GM12801 (cell line): ENCODE results near the gene ENAH.

Source experiments
- CTCF ChIP-seq: IDR thresholded peaks from one replicate; pipeline ENCODE4 v1.5.1; 2011; ENCODE audit warnings: control low read depth; ENCODE audit not compliant: insufficient read length; ENCODE audit errors: extremely low read depth

ENAH gene

DNA sequence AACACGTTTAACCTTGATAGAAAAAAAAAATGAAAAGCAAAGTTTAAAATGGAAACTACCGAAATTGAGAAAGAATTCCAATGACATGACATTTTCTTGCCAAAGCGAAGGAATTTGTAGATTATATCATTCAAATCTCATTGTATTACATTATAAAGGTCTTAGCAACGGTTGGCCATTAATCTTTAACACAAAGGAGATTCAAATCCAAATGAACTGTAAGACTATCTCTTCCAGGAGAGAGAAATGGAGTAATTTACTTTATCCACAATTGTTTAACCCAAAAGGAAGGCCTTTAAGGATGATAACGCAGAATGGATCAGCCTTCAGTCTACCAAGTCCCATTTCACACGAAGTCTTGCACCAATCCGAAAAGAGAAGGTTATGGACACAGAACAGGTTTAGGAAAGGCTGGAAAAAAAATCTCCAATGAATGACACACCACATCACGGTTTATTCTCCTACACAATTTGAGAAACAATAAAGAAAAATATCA lies 1.5 kb downstream of the ENAH start:
- TF ChIP-seq CTCF: no peak

DNA sequence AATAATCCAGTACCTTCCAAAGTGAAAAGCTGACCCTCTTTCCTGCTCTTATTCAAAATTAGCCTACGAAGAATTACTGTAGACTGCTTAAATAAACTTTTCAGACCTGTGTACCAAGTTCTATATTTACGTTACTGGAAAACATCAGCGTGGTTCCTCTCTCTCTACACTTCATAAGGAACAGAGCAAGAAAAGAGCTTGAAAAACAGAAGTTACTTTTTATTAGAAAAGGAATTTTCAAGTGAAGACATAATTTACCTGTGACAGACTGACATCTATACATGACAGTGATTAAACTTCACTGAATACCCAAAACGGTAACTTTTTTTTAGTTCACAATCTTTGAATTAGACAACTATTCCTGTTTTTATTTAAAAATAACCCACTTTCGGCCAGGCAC lies 2.7 kb downstream of the ENAH start:
- no peak for TF ChIP-seq CTCF

- no peak for TF ChIP-seq CTCF
Measured at GRCh38 chr1:225645194-225645895, 7.6 kb downstream of the ENAH start.

DNA sequence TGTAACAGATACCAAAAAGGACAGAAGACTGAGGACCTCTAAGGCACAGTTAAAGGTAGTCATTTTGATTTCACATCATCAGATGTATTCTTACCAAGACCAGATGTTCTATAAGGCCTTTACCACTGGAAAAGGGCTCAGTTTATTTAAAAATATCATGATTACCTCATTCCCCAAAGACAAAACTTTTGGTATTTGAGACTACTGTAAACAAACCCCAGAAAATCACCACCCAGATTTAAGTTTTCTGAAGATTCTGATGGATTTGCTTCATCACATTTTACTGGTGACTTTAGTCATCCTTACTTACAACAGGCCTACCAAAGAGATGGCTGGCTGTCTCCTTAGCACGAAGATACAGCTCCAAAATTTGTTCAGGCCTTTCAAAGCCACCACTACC lies 8.3 kb downstream of the ENAH start:
- TF ChIP-seq CTCF: no peak

GRCh38 chr1:225642177-225642576 lies 10.7 kb downstream of the ENAH start:
- TF ChIP-seq CTCF: no peak

GRCh38 chr1:225638853-225639252 lies 14.1 kb downstream of the ENAH start:
- no peak for TF ChIP-seq CTCF

DNA sequence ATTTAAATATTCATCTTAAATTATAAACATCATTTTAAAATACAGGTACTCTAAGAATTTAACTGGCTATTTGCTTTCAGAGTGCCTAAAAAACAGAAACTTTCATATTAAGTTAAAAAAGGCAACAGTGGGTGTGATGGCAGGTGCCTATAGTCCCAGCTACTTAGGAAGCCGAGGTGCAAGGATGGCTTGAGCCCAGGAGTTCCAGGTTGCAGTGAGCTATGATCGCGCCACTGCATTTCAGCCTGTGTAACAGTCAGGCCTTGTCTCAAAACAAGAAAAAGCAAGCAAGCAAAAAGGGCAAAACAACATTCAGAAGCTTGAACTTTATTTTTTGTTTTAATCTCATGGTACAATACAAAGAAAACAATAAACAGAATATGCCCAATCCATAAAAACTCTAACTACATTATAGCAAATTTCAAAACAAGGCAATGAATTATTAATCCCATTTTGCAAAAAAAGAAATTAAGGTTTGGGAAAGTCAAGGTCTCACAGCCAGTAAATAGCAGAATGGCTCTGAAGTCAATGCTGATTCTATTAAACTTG lies 15.2 kb downstream of the ENAH start:
- no peak for TF ChIP-seq CTCF

- TF ChIP-seq CTCF: no peak
Measured at GRCh38 chr1:225635649-225636048, 17.3 kb downstream of the ENAH start.
